SIG-M5 (cell line): ENCODE data around the gene ADAMTS14.
"Not testable (repeated sequence)": the region's sequence is repeated elsewhere in the genome, so short reads cannot be mapped to it uniquely, and the experiment has no call there.

Experiments
- DNase-seq: peaks from one replicate; lab custom pipeline; 2025; lab: John Stamatoyannopoulos, UW

Gene ADAMTS14

DNA sequence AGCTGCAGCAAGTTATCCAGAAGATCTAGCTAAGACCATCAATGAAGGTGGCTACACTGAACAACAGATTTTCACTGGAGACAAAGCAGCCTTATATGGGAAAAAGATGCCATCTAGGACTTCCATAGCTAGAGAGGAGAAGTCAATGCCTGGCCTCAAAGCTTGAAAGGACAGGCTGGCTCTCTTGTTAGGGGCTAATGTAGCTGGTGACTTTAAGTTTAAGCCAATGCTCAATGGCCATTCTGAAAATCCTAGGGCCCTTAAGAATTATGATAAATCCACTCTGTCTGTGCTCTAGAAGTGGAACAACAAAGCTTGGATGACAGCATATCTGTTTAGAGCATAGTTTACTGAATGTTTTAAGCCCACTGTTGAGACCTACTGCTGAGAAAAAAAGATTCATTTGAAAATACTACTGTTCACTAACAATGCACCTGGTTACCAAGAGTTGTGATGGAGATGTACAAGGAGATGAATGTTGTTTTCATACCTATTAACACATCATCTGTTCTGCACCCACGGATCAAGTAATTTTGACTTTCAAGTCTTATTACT is 13.6 kb upstream of the ADAMTS14 start:
- DNase-seq = no peak

DNA sequence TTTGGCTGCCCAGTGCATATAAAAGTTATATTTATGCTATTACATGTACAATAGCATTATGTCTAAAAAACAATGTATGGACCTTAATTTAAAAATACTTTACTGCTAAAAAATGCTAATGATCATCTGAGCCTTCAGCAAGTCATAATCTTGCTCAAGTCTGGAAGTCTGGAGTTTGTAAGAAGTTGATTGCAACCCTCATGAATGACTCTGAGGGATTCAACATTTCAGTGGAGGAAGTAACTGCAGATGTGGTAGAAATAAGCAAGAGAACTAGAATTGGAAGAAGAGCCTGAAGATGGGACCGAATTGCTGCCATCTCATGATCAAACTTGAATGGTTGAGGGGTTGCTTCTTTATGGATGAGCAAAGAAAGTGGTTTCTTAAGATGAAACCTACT is 13.0 kb upstream of the ADAMTS14 start:
- no peak for DNase-seq

DNA sequence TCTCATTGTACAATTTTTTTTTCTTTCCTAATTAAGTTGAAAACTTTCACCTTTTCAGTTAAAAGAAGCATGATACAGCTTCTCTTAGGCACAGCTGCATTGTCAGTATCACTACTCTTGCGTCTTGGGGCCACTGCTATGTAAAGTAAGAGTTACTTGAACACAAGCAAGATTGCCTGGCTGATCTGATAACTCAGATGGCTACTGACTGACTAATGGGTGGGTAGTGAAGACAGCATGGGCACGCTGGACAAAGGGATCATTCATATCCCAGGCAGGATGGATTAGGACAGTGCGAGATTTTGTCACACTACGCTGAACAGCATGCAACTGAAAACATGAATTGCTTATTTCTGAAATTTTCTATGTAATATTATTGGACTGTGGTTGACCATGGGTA is 11.6 kb upstream of the ADAMTS14 start:
- DNase-seq = no peak

GRCh38 chr10:70661623-70662361 is 10.5 kb upstream of the ADAMTS14 start:
- DNase-seq = no peak

GRCh38 chr10:70662362-70663220 is 9.7 kb upstream of the ADAMTS14 start:
- no peak for DNase-seq

- DNase-seq = not testable (repeated sequence)
These were observed 8.6 kb upstream of the ADAMTS14 start for GRCh38 chr10:70663458-70664409.

DNA sequence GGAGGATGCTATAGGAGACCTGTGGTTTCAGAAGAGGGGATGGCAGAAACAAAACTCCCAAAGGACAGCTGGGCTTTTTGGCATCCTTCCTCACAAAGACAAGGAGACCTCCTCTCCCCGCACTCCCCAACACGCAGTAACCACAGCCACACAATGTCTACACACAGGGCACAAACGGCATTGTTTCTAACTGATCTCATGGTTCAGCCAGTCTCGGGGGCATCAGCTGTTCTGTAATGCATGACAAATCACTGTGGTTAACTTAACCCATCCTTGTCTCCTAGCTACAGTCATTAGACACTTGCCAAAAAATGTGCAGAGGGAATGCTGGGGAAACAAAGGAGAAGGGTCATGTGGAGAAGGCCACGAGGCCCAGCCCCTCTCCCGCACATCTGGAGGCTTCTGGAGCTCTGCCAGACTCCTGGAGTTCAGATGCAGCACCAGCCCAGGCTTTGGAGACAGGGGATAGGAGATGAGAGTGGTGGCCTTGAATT is 7.6 kb upstream of the ADAMTS14 start:
- DNase-seq = no peak

DNA sequence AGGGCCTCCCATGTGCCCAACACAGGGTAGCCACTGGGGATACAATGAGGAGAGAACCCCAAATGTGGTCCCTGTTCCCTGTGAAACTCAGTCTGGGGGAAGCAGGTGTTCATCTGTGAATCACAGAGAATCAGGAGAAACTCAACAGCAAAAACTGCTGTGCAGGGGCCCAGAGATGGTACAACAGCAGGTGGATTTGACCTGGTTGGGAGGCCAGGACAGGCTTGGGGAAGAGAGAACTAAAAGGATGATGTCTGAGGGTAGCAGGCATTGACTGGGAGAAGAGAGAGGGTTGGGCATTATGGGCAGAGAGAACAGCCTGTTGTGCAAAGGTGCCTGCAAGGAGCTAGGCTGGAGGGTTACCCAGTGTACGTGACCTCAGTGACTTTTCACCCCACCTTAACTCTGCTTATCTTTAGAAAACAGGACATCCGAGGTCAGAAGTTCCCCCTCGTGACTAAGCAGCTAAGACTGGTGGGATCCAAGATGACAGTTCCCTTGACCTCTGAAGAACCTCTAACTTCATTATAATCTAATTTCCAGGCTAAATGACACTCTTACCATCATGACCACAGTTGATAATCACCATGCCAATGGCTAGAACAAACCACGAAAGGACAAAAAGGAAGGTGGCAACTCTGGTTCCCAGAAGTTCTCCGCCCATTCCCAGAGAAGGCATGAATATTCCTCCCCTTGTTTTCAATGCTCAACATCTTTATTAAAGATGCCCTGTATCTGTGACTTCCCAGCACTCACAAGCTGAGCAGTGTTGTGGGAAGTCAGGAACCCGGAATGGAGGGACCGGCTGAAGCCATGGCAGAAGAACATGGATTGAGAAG is 5.1 kb upstream of the ADAMTS14 start:
- no peak for DNase-seq

GRCh38 chr10:70667818-70668217 is 4.5 kb upstream of the ADAMTS14 start:
- DNase-seq = not testable (repeated sequence)

GRCh38 chr10:70668454-70668970 is 3.8 kb upstream of the ADAMTS14 start:
- DNase-seq = no peak

- DNase-seq = no peak
These were observed 3.3 kb upstream of the ADAMTS14 start for GRCh38 chr10:70669015-70669414.

- DNase-seq = no peak
These were observed 2.5 kb upstream of the ADAMTS14 start for GRCh38 chr10:70669732-70670317.

GRCh38 chr10:70671619-70672164 is 614 bp upstream of the ADAMTS14 start:
- no peak for DNase-seq

DNA sequence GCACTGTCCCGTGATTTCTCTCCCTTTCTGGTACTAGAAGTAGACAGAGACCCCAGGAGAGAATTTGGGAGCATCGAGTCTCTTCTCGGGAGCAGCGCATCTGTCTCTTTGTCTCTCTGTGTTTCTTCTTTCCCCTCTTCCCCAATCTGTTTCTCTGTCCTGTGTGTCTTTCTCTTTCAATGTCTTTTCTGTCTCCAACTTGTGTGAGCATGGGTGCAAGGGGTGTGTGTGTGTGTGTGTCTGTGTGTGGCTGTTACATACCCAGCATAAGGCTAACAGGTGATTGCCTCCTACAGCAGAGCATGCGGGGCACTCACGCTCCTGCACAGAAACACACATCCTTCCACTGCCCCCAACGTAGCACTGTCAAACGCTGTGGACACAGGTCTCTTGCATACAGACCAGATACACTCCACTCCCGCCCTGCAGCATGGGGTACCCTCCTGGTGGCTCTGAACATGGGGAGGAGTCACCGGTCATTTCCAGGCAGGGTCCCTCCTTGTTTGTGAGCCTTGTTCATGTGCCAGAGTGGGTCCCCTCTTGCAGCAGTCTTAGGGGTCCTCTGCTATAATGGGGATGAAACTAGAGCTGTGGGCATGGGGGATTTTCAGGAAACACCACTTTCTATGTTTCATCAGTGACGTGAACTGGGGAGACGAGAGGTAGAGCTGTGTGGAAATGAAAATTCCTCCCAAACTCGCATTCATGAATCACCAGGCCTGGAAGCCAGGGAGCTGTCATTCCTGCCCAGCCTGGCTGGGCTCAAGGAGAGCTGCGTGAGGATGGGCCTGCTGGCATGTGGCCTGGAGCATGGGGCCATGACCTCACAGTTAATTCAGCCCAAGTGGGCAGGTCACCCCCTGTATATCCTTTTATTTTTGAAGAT is 980 bp downstream of the ADAMTS14 start:
- no peak for DNase-seq

GRCh38 chr10:70673929-70674559 is 1.7 kb downstream of the ADAMTS14 start:
- DNase-seq = no peak

GRCh38 chr10:70674560-70675495 is 2.5 kb downstream of the ADAMTS14 start:
- DNase-seq = no peak

DNA sequence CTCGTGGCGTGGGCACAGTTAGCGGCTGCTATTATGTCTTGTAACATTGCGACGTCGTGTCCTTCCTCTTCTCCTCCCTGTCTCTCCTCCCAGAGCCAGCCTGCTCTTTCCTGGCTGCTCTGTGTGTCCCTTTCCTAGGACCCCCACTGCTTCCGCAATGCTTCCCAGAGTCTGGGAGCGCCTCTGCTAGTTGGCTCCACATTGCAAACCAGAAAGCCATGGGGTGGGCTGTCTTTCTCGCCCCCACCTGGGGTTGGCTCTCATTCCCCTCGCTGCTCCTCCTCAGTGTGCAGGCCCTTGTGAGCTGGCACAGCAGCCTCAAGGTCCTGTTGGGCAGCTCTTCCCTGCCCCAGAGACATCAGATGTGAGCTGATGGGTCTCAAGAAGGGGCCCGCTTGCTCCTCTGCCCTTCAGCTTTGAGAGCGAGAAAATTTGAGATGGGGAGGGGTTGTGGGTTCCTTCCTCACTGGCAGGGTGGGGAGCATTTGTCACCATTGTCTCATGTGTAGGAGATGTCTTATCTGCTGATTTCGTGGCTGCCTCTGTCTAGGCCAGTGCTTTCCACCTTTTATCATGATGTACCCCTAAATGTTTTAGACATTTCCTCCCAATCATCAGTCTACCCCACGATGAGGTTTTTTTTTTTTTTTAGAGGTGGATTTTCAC is 3.3 kb downstream of the ADAMTS14 start:
- DNase-seq = no peak
